Transverse colon (tissue), 4 donors: ENCODE measurements around the gene LRRC4C.

ENCODE experiments used
- EP300 ChIP-seq: sonication (generic); formaldehyde crosslinking; IDR thresholded peaks from one replicate; pipeline ENCODE4 v1.6.1; 2017; ENCODE audit warnings: antibody characterized with exemption, low read depth
- POLR2A ChIP-seq: fragments of 450-650 bp; IDR thresholded peaks from one replicate; pipeline ENCODE4 v1.6.1; 2016; ENCODE audit warnings: antibody characterized with exemption, mild to moderate bottlenecking, moderate library complexity
- POLR2AphosphoS5 ChIP-seq, 3 donors: sonication (generic); formaldehyde crosslinking; IDR thresholded peaks; one replicate each; pipeline ENCODE4 v1.6.1; 2016; ENCODE audit warnings: antibody characterized with exemption in 3 of 3
- TF ChIP-seq, protein P1 (sequence below), 5 experiments: fragments of 200-600 bp in 3 of 5; fragments of 450-650 bp in 2 of 5; sonication (generic) in 3 of 5; IDR thresholded peaks; 1 replicate in 2 of 5; 2 replicates in 3 of 5; pipeline ENCODE4 v1.5.1; 2016 to 2017; ENCODE audit warnings: antibody characterized with exemption in 5 of 5, inconsistent platforms in 3 of 5, mild to moderate bottlenecking in 2 of 5, moderate library complexity in 1 of 5

DNA sequence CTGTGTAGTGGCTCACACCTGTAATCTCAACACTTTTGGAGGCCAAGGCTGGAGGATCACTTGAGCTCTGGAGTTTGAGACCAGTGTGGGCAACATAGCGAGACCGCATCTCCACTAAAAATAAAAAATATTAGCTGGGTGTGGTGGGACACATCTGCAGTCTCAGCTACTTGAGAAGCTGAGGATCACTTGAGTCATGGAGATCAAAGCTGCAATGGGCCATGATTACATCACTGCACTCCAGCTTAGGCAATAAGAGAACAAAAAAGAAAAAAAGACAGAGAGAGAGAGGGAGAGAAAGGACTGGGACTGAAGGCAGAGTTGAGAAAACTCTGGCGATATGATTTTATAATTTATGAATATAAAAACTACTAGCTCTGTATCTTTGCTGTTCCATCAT lies 473.1 kb downstream of the LRRC4C start:
- TF ChIP-seq EP300 (no peak), POLR2A (no peak), POLR2AphosphoS5 (IDR thresholded peaks at IDR 0.05) (no peak)
- TF ChIP-seq, protein P1, sequence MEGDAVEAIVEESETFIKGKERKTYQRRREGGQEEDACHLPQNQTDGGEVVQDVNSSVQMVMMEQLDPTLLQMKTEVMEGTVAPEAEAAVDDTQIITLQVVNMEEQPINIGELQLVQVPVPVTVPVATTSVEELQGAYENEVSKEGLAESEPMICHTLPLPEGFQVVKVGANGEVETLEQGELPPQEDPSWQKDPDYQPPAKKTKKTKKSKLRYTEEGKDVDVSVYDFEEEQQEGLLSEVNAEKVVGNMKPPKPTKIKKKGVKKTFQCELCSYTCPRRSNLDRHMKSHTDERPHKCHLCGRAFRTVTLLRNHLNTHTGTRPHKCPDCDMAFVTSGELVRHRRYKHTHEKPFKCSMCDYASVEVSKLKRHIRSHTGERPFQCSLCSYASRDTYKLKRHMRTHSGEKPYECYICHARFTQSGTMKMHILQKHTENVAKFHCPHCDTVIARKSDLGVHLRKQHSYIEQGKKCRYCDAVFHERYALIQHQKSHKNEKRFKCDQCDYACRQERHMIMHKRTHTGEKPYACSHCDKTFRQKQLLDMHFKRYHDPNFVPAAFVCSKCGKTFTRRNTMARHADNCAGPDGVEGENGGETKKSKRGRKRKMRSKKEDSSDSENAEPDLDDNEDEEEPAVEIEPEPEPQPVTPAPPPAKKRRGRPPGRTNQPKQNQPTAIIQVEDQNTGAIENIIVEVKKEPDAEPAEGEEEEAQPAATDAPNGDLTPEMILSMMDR (IDR thresholded peaks at IDR 0.05): no peak
